Head of caudate nucleus (tissue), 42 donors: ENCODE data around the gene MYOM1.
A peak's percentile ranks its signal among the peaks of the same experiment; 100 is the strongest.

Experiments
- DNase-seq, 42 donors: peaks; one replicate each; pipeline versions ENCODE4 v3.0.0 to v3.0.0-alpha.2; 2020 to 2021; ENCODE audit warnings: mixed read lengths in 7 of 42
- intact Hi-C: fragments of 100-400 bp; cut with DNase I; formaldehyde crosslinking; loops from one replicate; pipeline ENCODE4 v1.15.0; 2022

The MYOM1 gene

GRCh38 chr18:3111523-3112240 lies 108.1 kb downstream of the MYOM1 start:
- intact Hi-C loops, result no loop called here
- no peak for DNase-seq

DNA sequence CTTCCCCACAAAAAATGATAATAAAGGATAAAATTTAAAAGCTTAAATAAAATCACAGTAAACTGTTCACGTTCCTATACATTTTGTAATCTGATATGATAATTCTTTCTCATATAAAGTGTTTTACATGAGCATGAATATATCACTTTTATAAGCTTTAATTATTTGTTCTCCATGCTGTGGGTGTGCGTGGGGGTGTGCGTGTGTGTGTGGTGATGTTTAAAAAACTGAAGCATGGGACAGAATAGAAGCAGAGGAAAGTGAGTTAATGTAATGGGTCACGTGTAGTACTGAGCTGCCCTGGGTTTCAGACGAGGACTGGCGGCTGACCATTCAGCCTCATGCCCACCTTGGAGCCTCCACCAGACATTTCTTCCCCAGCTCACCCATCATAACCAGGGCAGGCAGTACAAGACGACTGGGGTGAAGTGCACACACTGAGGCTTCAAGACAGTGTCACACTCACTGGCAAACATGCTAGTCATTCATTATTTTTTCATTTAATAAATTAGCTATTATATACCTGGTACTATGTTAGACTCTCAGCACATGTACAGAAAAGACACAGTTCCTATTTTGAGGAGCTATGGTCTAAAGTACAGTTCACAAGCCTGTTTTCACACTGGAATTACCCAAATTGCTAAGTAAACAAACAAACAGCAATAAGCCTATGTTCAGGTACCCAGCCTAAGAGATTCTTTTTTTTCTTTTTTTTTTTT lies 109.6 kb downstream of the MYOM1 start:
- intact Hi-C loops, result no loop called here
- peak in 1 of 42 donors; percentile 11 for DNase-seq

DNA sequence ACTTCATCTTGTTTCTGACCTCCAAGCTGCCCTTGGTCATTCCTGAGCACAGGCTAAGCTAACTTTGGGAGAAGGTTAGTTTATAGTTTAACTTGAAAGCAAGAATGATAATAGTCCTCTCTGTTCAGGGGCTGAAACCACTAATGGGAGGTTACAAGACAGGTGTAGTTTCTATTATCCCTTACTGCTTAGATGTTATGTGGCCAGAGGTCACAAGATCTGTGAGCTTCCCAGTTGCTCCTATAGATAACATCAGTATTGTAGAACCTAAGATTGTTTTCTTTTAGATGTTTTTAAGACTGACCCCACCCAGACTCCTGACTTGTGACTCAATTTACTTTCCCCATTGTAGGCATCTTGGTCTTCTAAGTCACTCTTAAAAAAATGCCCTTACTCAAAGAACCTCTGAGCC lies 112.0 kb downstream of the MYOM1 start:
- no peak for DNase-seq
- intact Hi-C loops, result no loop called here

- intact Hi-C loops, result no loop called here
- no peak for DNase-seq
These were observed 115.3 kb downstream of the MYOM1 start for GRCh38 chr18:3104190-3105054.

DNA sequence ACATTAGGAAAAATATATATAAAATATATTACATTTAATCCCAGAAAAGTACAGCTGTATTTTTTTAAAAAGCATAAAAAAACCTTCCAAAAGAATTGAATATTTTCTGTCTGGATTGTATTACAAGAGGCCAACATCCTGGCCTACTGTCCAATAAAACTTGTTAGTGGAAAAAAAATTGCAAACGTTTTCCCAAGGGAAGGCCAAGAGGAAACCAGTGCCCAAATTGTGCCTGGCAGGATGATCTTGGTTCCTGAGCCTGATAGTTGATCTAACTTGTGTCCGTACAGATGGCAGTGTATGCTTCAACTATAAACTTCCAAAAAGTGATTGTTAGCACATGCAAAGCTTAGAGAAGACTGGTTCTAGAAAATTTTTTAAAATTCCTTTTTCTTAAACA lies 116.2 kb downstream of the MYOM1 start:
- intact Hi-C loops, result no loop called here

GRCh38 chr18:3102983-3103382 lies 116.8 kb downstream of the MYOM1 start:
- no peak for DNase-seq
- intact Hi-C loops, result no loop called here

More for the DNA sequence above, 116.2 kb downstream of the MYOM1 start:
- DNase-seq, result no peak

- DNase-seq, result no peak
- intact Hi-C loops, result no loop called here
These were observed 119.2 kb downstream of the MYOM1 start for GRCh38 chr18:3100498-3101132.

- no peak for DNase-seq
- intact Hi-C loops, result no loop called here
These were observed 120.4 kb downstream of the MYOM1 start for GRCh38 chr18:3099327-3099726.

DNA sequence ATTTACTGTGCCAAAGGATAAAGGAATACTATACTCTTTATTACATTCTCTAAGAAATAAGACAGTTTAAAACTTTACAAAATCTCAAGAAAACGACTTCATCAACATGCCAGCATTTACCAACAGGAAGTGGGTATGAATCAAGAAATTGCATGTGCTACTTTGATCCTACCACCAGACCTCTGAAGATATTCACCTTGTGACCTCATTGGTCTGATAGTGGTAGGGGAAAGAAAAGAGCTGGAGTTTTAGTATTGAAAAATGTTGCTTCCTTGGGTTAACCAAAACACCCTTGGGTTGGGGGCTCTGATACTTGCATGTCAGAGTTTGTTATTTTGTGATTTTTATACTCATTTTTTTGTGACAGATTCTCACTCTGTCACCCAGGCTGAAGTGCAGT lies 122.7 kb downstream of the MYOM1 start:
- intact Hi-C loops, result no loop called here
- DNase-seq, result no peak

GRCh38 chr18:3095921-3096320 lies 123.8 kb downstream of the MYOM1 start:
- DNase-seq, result no peak
- intact Hi-C loops, result no loop called here

DNA sequence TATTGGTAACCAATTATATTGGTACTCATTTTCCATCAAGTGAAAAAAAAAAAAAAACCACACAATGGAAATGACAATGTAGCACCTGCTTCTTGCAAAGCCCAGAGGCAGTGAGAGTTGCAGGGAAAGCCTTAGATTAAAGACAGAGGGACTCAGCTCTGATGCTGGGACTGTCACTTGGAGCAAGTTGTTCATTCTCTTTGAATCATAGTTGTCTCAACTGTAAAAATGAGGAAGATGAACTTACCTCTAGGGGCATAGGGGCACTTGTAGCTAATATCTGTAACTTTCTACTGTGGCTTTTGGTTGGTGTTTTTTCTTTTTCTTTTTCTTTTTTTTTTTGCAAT lies 125.5 kb downstream of the MYOM1 start:
- intact Hi-C loops, result no loop called here

GRCh38 chr18:3093624-3094337 lies 126.0 kb downstream of the MYOM1 start:
- DNase-seq, result peak in 2 of 42 donors; percentile 8 to 14

More for the DNA sequence above, 125.5 kb downstream of the MYOM1 start:
- no peak for DNase-seq

GRCh38 chr18:3092727-3093126 lies 127.0 kb downstream of the MYOM1 start:
- intact Hi-C loops, result no loop called here
- no peak for DNase-seq

More at GRCh38 chr18:3093624-3094337, 126.0 kb downstream of the MYOM1 start:
- intact Hi-C loops, result no loop called here

DNA sequence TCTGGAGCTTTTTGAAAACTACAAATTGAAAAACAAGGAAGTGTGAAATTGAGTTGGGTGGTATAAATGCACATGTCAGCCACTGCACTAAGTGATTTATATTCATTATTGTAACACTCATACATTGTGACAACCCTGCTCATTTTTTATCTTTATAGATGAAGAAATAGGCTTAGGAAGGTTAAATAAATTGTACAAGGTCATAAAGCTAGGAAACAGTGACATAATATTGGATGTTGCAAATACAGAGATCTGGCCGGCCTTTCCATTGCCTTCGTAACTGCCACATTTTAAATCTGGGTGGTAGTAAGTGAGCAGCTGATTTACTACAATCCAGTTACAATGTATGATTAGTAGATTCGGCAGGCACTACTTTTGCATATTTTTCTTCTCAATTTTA lies 130.2 kb downstream of the MYOM1 start:
- intact Hi-C loops, result no loop called here
- DNase-seq, result no peak

GRCh38 chr18:3088449-3088848 lies 131.3 kb downstream of the MYOM1 start:
- intact Hi-C loops, result no loop called here
- DNase-seq, result no peak

- DNase-seq, result no peak
- intact Hi-C loops, result no loop called here
These were observed 132.9 kb downstream of the MYOM1 start for GRCh38 chr18:3086871-3087270.

GRCh38 chr18:3085612-3086011 lies 134.2 kb downstream of the MYOM1 start:
- intact Hi-C loops, result no loop called here
- DNase-seq, result no peak

- intact Hi-C loops, result no loop called here
- DNase-seq, result no peak
These were observed 135.6 kb downstream of the MYOM1 start for GRCh38 chr18:3084206-3084605.

DNA sequence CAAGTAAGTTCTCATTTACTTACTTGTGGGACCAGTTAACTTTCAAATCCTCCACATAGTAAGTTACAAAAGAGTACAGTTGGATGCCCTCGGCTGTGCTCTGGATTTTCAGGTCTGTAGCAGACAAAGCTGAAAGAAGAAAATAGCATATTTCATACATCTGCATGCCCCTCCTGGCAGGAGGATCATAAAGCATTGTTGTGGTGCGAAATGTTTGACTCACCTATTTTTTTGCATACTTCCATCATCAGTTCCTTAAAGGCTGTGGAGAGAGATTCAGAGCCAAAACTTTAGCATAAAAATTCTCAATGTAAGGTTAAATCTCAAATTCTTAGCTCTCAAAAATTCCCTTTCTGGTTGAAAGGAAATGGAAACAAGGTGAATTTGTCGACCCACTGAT lies 136.0 kb downstream of the MYOM1 start:
- intact Hi-C loops, result no loop called here
- DNase-seq, result no peak
